Measurements from ENCODE around the gene MDFIC. TPM values are rescaled to one million over a fixed set of nuclear protein-coding genes. Genes with fewer than 3 reads are reported as not detected.

MDFIC gene
- total RNA-seq, 1 donor from 2014 or later, result 18.5 TPM

DNA sequence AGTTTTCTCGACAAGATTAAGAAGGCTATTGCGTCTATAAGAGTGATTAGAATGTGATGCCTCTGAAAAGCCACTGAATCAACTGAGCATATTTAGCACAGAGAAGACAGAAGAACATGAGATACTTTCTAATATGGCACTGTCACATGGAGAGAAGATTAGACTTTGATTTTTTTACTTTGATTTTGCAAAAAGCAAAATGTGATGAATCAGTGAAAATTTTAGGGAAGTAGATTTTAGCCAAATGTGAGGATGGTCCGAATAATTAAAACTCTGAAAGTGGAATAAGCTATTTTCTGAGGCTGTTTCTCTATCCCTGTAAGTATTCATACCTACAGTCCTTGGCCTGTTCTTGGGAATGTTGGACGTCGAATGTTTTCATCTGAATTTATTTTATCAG lies 11.8 kb downstream of the MDFIC start:
- Mint-ChIP-seq H3K27me3 (ENCODE audit: unreplicated experiment) (no peaks in the 10 kb centered on the region), H3K27ac (ENCODE audit: unreplicated experiment) (no peak overlapping the region), H3K36me3 (ENCODE audit: unreplicated experiment) (peaks cover 9% of the 10 kb centered on the region), H3K4me1 (ENCODE audit: unreplicated experiment) (peaks cover 19% of the 10 kb centered on the region), H3K9me3 (ENCODE audit: unreplicated experiment) (no peaks in the 10 kb centered on the region), H3K4me3 (ENCODE audit: unreplicated experiment) (no peak overlapping the region)
- no peak for TF ChIP-seq CTCF (IDR thresholded peaks at IDR 0.05)
- DNase-seq (ENCODE audit: extremely low spot score, unreplicated experiment), result no peak

DNA sequence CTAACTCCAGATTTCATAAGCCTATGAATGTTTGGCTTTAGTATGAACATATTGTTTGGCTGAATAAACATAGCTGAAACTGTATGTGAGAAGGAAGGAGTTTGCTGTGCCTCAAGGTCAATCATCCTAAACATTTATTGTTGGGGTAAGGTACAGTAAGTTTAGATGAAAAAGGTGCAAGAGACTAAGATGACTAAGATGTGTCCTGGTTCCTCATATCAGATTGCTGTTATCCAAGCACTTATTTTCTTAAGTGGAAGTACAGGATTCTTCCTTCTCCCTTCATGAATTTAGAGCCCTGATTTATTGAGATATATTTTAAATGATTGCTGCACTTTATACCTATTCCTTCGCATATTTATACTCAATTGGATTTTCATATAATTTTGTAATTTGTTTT lies 12.2 kb downstream of the MDFIC start:
- DNase-seq (ENCODE audit: extremely low spot score, unreplicated experiment), result no peak
- H3K36me3 Mint-ChIP-seq (ENCODE audit: unreplicated experiment), result peaks cover 9% of the 10 kb centered on the region
- no peak overlapping the region for H3K27ac Mint-ChIP-seq (ENCODE audit: unreplicated experiment)
- no peak for TF ChIP-seq CTCF (IDR thresholded peaks at IDR 0.05)
- H3K9me3 Mint-ChIP-seq (ENCODE audit: unreplicated experiment), result no peaks in the 10 kb centered on the region
- peaks cover 19% of the 10 kb centered on the region for H3K4me1 Mint-ChIP-seq (ENCODE audit: unreplicated experiment)
- H3K4me3 Mint-ChIP-seq (ENCODE audit: unreplicated experiment), result no peak overlapping the region
- H3K27me3 Mint-ChIP-seq (ENCODE audit: unreplicated experiment), result no peaks in the 10 kb centered on the region

GRCh38 chr7:114934713-114935112 lies 12.8 kb downstream of the MDFIC start:
- Mint-ChIP-seq H3K4me1 (ENCODE audit: unreplicated experiment) (peaks cover 21% of the 10 kb centered on the region), H3K27ac (ENCODE audit: unreplicated experiment) (no peak overlapping the region), H3K36me3 (ENCODE audit: unreplicated experiment) (peaks cover 12% of the 10 kb centered on the region), H3K27me3 (ENCODE audit: unreplicated experiment) (no peaks in the 10 kb centered on the region), H3K4me3 (ENCODE audit: unreplicated experiment) (no peak overlapping the region), H3K9me3 (ENCODE audit: unreplicated experiment) (no peaks in the 10 kb centered on the region)
- no peak for DNase-seq (ENCODE audit: extremely low spot score, unreplicated experiment)
- no peak for TF ChIP-seq CTCF (IDR thresholded peaks at IDR 0.05)

DNA sequence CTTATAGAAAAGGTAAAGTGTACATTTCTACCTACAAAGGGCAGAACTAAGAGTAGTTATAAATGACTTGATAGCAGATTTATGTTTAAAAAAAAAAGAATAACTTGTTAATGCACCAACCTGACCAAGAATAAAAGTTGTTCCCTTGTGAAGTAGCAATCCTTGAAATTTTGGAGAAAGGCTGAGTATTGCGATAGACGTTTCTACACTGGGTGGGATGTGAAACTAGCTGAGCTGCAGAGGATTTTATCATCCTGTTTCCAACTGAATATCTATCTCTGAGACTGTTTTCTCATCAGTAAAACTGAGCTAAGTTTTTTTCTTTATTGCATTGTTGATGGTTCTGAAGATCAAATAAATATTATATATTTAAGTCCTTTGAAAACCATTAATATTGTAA lies 14.6 kb downstream of the MDFIC start:
- no peak overlapping the region for H3K4me3 Mint-ChIP-seq (ENCODE audit: unreplicated experiment)
- H3K27ac Mint-ChIP-seq (ENCODE audit: unreplicated experiment), result no peak overlapping the region
- TF ChIP-seq CTCF (IDR thresholded peaks at IDR 0.05), result no peak
- peaks cover 13% of the 10 kb centered on the region for H3K36me3 Mint-ChIP-seq (ENCODE audit: unreplicated experiment)
- no peak for DNase-seq (ENCODE audit: extremely low spot score, unreplicated experiment)
- H3K9me3 Mint-ChIP-seq (ENCODE audit: unreplicated experiment), result no peaks in the 10 kb centered on the region
- H3K27me3 Mint-ChIP-seq (ENCODE audit: unreplicated experiment), result no peaks in the 10 kb centered on the region
- H3K4me1 Mint-ChIP-seq (ENCODE audit: unreplicated experiment), result peaks cover 24% of the 10 kb centered on the region

GRCh38 chr7:114937446-114937845 lies 15.6 kb downstream of the MDFIC start:
- peaks cover 24% of the 10 kb centered on the region for H3K4me1 Mint-ChIP-seq (ENCODE audit: unreplicated experiment)

More at GRCh38 chr7:114937446-114937845, 15.6 kb downstream of the MDFIC start:
- Mint-ChIP-seq H3K9me3 (ENCODE audit: unreplicated experiment) (no peaks in the 10 kb centered on the region), H3K27ac (ENCODE audit: unreplicated experiment) (no peak overlapping the region), H3K27me3 (ENCODE audit: unreplicated experiment) (no peaks in the 10 kb centered on the region), H3K4me3 (ENCODE audit: unreplicated experiment) (no peak overlapping the region), H3K36me3 (ENCODE audit: unreplicated experiment) (peaks cover 11% of the 10 kb centered on the region)
- TF ChIP-seq CTCF (IDR thresholded peaks at IDR 0.05), result no peak
- no peak for DNase-seq (ENCODE audit: extremely low spot score, unreplicated experiment)

Data from osteocyte (in vitro differentiated cells).